ENCODE data around the gene TMEM192.

- TF ChIP-seq CTCF (IDR thresholded peaks at IDR 0.05; ENCODE audit: borderline replicate concordance, extremely low read depth, low read length, poor library complexity, severe bottlenecking): no peak
- no peak for TF ChIP-seq EZH2 (IDR thresholded peaks at IDR 0.05; ENCODE audit: borderline replicate concordance, low read depth, low read length, severe bottlenecking)
Observed at GRCh38 chr4:165111906-165112367, 723 bp downstream of the TMEM192 start.
